ENCODE measurements around the gene CPNE6.

DNA sequence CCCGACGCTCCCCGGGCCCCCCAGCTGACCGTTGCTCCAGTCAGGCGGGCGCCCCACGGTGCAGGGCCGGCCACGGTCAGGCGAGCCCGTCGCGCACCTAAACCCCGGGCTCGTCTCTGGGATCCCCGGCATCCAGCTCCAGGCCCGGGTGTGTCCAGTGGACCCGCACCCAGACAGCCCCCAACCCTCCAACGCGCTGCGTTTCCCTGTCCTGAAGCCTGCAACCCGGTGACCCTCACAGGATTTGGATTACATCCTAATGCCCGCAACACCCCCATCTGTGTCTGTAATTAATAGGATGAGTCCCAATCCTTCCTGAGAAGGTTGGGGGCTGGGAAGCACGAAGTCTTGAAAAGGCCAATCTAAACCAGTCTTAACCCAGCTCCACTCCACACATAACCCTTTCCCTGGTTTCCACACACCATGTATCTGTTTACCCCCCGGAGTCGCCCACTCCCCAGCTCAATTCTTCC is 10.4 kb downstream of the CPNE6 start:
- TF ChIP-seq, protein P1, sequence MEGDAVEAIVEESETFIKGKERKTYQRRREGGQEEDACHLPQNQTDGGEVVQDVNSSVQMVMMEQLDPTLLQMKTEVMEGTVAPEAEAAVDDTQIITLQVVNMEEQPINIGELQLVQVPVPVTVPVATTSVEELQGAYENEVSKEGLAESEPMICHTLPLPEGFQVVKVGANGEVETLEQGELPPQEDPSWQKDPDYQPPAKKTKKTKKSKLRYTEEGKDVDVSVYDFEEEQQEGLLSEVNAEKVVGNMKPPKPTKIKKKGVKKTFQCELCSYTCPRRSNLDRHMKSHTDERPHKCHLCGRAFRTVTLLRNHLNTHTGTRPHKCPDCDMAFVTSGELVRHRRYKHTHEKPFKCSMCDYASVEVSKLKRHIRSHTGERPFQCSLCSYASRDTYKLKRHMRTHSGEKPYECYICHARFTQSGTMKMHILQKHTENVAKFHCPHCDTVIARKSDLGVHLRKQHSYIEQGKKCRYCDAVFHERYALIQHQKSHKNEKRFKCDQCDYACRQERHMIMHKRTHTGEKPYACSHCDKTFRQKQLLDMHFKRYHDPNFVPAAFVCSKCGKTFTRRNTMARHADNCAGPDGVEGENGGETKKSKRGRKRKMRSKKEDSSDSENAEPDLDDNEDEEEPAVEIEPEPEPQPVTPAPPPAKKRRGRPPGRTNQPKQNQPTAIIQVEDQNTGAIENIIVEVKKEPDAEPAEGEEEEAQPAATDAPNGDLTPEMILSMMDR (IDR thresholded peaks at IDR 0.05; ENCODE audit: insufficient read depth, low read length, poor library complexity, severe bottlenecking), result no peak
- TF ChIP-seq EZH2phosphoT487 (conservative IDR thresholded peaks at IDR 0.05; ENCODE audit: low read length), result no peak
